Measurements from ENCODE around the gene ZCCHC24.
A peak's percentile ranks its signal among the peaks of the same experiment; 100 is the strongest.

The ZCCHC24 gene

GRCh38 chr10:79410315-79411094, 34.9 kb downstream of the ZCCHC24 start:
- no peak for DNase-seq (ENCODE audit: low read depth)

- no peak for DNase-seq (ENCODE audit: low read depth)
Observed at GRCh38 chr10:79409726-79410085, 35.7 kb downstream of the ZCCHC24 start.

- no peak for DNase-seq (ENCODE audit: low read depth)
Observed at GRCh38 chr10:79409038-79409725, 36.2 kb downstream of the ZCCHC24 start.

GRCh38 chr10:79407811-79408795, 37.3 kb downstream of the ZCCHC24 start:
- DNase-seq (ENCODE audit: low read depth) = no peak

GRCh38 chr10:79407423-79407796, 38.0 kb downstream of the ZCCHC24 start:
- no peak for DNase-seq (ENCODE audit: low read depth)

- no peak for DNase-seq (ENCODE audit: low read depth)
Observed at GRCh38 chr10:79406683-79407422, 38.6 kb downstream of the ZCCHC24 start.

GRCh38 chr10:79405995-79406515, 39.4 kb downstream of the ZCCHC24 start:
- DNase-seq (ENCODE audit: low read depth) = no peak

- no peak for DNase-seq (ENCODE audit: low read depth)
Observed at GRCh38 chr10:79405221-79405994, 40.0 kb downstream of the ZCCHC24 start.

GRCh38 chr10:79404690-79405131, 40.7 kb downstream of the ZCCHC24 start:
- no peak for DNase-seq (ENCODE audit: low read depth)

GRCh38 chr10:79404231-79404609, 41.2 kb downstream of the ZCCHC24 start:
- DNase-seq (ENCODE audit: low read depth) = no peak

- no peak for DNase-seq (ENCODE audit: low read depth)
Observed at GRCh38 chr10:79403441-79404230, 41.8 kb downstream of the ZCCHC24 start.

- no peak for DNase-seq (ENCODE audit: low read depth)
Observed at GRCh38 chr10:79402951-79403350, 42.5 kb downstream of the ZCCHC24 start.

GRCh38 chr10:79402625-79402946, 42.8 kb downstream of the ZCCHC24 start:
- DNase-seq (ENCODE audit: low read depth) = no peak

GRCh38 chr10:79401015-79401921, 44.2 kb downstream of the ZCCHC24 start:
- DNase-seq (ENCODE audit: low read depth) = no peak

GRCh38 chr10:79400146-79401004, 45.0 kb downstream of the ZCCHC24 start:
- peak; percentile 37 for DNase-seq (ENCODE audit: low read depth)

- DNase-seq (ENCODE audit: low read depth) = no peak
Observed at GRCh38 chr10:79399223-79399831, 46.1 kb downstream of the ZCCHC24 start.

- DNase-seq (ENCODE audit: low read depth) = no peak
Observed at GRCh38 chr10:79398642-79399041, 46.8 kb downstream of the ZCCHC24 start.
